Measurements from ENCODE around the gene SERAC1. TPM values are rescaled to one million over a fixed set of nuclear protein-coding genes. Genes with fewer than 3 reads are reported as not detected.

SERAC1 gene
- polyA plus RNA-seq, 1 donor (not counting 4 experiments of a cell fraction or from before 2014, with no cell fraction given), result 10.1 TPM

DNA sequence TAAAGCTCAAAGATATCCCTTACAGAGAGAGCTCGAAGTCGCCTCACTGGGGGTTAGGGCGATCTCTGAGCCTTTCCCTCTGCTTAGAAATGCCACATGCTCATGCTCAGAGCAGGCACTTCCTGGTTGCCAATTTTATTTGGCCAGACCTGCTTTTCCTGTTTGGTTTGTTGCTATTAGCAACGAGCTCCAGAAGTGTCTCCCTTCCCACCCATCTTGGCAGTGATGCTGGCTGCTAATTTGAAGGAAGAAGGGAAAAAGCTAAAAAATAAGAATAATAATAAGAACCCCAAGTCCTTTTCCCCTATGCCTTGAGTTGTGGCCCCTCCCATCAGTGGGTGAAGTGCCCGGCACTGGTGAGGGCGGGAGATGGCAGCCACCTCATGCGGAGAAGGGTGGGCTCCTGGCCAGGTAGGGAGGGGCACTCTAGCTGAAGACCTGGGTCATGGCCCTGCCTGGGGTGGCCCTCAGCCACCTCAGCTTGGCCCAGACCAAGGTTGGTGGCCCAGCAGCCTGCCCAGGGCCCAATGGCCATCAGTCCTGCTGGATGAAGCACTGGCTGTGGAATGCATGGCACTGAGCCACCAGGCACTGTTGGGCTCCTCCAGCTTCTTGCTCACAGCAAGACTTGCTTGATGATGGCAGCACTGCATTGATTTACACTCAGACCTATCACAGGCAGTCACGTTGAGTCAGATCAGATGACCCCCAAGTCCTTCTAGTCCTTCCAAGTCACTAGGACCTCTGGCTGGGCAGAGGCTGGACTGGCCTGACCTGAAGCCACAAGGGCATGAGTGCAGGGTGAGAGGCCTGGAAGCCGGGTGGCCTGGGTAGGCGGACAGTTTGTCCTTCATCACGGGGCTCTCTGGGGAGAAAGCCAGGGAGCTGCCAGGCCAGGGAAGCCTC lies 107.4 kb downstream of the SERAC1 start:
- H3K4me1 ChIP-seq (ENCODE audit: control insufficient read depth, extremely low read depth, insufficient read depth, low read length), result peaks cover 36% of the 10 kb centered on the region
- no peaks in the 10 kb centered on the region for H3K9me3 ChIP-seq (ENCODE audit: control insufficient read depth, low read depth, low read length)
- FAIRE-seq (peak; percentile 83), DNase-seq (ENCODE audit: low read depth, low spot score) (peak; percentile 54)
- H3K36me3 ChIP-seq (ENCODE audit: control insufficient read depth in 2 of 2, extremely low read depth in 1 of 2, insufficient read depth in 2 of 2, low read length in 2 of 2), result peaks cover 2 to 9% of the 10 kb centered on the region in 2 experiments
- dilution Hi-C loops (cut with MboI; ENCODE audit: extremely low pct_ligation_motif_present, low sequenced_read_pairs), result no loop called here
- TF ChIP-seq EZH2 (IDR thresholded peaks at IDR 0.05; ENCODE audit: low read length), result no peak
- TF ChIP-seq, protein P1, sequence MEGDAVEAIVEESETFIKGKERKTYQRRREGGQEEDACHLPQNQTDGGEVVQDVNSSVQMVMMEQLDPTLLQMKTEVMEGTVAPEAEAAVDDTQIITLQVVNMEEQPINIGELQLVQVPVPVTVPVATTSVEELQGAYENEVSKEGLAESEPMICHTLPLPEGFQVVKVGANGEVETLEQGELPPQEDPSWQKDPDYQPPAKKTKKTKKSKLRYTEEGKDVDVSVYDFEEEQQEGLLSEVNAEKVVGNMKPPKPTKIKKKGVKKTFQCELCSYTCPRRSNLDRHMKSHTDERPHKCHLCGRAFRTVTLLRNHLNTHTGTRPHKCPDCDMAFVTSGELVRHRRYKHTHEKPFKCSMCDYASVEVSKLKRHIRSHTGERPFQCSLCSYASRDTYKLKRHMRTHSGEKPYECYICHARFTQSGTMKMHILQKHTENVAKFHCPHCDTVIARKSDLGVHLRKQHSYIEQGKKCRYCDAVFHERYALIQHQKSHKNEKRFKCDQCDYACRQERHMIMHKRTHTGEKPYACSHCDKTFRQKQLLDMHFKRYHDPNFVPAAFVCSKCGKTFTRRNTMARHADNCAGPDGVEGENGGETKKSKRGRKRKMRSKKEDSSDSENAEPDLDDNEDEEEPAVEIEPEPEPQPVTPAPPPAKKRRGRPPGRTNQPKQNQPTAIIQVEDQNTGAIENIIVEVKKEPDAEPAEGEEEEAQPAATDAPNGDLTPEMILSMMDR (optimal IDR thresholded peaks at IDR 0.05 in 1 of 3, IDR thresholded peaks at IDR 0.05 in 1 of 3, conservative IDR thresholded peaks at IDR 0.05 in 1 of 3; ENCODE audit: extremely low read depth in 1 of 3, insufficient read depth in 2 of 3, low read length in 3 of 3), result no peak
- no peaks in the 10 kb centered on the region for H3K9me1 ChIP-seq (ENCODE audit: control insufficient read depth, extremely low read depth, insufficient read depth, low read length)
- peak overlapping the region; percentile 47 for H2AFZ ChIP-seq (ENCODE audit: control insufficient read depth, low read length)
- no peaks in the 10 kb centered on the region for H3K27me3 ChIP-seq (ENCODE audit: control insufficient read depth, extremely low read depth, insufficient read depth, low read length)
- no peaks in the 10 kb centered on the region for H4K20me1 ChIP-seq (ENCODE audit: control insufficient read depth, extremely low read depth, insufficient read depth, low read length)
- peak overlapping the region; percentile 68 for H3K9ac ChIP-seq (ENCODE audit: control insufficient read depth, extremely low read depth, insufficient read depth, low read length)
- no peaks in the 10 kb centered on the region for H3K79me2 ChIP-seq (ENCODE audit: control insufficient read depth, insufficient read depth, low read length)
- H3K4me3 ChIP-seq (ENCODE audit: control insufficient read depth in 2 of 3, extremely low read depth in 1 of 3, insufficient read depth in 2 of 3, low read depth in 1 of 3, low read length in 3 of 3), result no peak overlapping the region
- H3K4me2 ChIP-seq (ENCODE audit: control insufficient read depth, extremely low read depth, insufficient read depth, low read depth, low read length), result peak overlapping the region; percentile 53
- peak overlapping the region; percentile 90 for H3K27ac ChIP-seq (ENCODE audit: control insufficient read depth, insufficient read depth, low read length)

Other genes with a start within 250 kb of the SERAC1 start
- 4.0 to 10.1 TPM (median 8.6 TPM) in 3 replicates for gene SYNJ2, start 186.4 kb downstream of the SERAC1 start, polyA plus RNA-seq
- gene GTF2H5, start 88 bp upstream of the SERAC1 start, polyA plus RNA-seq, result 16.7 to 32.6 TPM (median 17.2 TPM) in 3 replicates
- gene TULP4, start 144.2 kb upstream of the SERAC1 start, polyA plus RNA-seq, result 7.9 to 22.1 TPM (median 13.1 TPM) in 3 replicates